HL-60 (cell line): ENCODE measurements around the gene SHLD1.
"Not testable (repeated sequence)": the region's sequence is repeated elsewhere in the genome, so short reads cannot be mapped to it uniquely, and the experiment has no call there.

Experiments used
- GABPA ChIP-seq: IDR thresholded peaks from 2 replicates; pipeline ENCODE4 v1.6.1; 2012; ENCODE audit warnings: low read depth
- POLR2AphosphoS5 ChIP-seq: IDR thresholded peaks from 2 replicates; pipeline ENCODE4 v1.6.1; 2012; ENCODE audit warnings: low read depth
- TF ChIP-seq, protein P1 (sequence below): IDR thresholded peaks from one replicate; pipeline ENCODE4 v1.5.1; 2011; ENCODE audit warnings: low read length, control low read depth, inconsistent platforms; ENCODE audit not compliant: insufficient read depth
- TF ChIP-seq, protein P2 (sequence below): IDR thresholded peaks from 2 replicates; pipeline ENCODE4 v1.6.1; 2012; ENCODE audit warnings: low read depth; ENCODE audit not compliant: insufficient replicate concordance

DNA sequence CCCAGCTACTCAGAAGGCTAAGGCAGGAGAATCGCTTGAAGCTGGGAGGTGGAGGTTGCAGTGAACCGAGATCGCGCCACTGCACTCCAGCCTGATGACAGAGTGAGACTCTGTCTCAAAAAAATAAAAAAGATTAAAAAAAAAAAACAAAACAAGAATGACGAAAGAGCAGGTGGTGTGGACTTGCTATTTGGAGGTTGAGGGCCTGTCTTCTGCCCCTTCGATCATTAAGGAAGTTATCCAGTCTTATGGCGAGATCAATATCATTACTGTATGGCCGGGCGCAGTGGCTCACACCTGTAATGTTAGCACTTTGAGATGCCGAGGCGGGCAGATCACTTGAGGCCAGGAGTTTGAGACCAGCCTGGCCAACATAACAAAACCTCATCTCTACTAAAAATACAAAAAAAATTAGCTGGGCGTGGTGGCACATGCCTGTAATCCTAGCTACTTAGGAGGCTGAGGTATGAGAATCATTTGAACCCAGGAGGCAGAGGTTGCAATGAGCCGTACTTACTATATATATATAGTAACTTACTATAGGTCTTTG is 53.6 kb downstream of the SHLD1 start:
- TF ChIP-seq POLR2AphosphoS5, GABPA: not testable (repeated sequence)
- TF ChIP-seq, protein P1, sequence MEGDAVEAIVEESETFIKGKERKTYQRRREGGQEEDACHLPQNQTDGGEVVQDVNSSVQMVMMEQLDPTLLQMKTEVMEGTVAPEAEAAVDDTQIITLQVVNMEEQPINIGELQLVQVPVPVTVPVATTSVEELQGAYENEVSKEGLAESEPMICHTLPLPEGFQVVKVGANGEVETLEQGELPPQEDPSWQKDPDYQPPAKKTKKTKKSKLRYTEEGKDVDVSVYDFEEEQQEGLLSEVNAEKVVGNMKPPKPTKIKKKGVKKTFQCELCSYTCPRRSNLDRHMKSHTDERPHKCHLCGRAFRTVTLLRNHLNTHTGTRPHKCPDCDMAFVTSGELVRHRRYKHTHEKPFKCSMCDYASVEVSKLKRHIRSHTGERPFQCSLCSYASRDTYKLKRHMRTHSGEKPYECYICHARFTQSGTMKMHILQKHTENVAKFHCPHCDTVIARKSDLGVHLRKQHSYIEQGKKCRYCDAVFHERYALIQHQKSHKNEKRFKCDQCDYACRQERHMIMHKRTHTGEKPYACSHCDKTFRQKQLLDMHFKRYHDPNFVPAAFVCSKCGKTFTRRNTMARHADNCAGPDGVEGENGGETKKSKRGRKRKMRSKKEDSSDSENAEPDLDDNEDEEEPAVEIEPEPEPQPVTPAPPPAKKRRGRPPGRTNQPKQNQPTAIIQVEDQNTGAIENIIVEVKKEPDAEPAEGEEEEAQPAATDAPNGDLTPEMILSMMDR = not testable (repeated sequence)
- TF ChIP-seq, protein P2, sequence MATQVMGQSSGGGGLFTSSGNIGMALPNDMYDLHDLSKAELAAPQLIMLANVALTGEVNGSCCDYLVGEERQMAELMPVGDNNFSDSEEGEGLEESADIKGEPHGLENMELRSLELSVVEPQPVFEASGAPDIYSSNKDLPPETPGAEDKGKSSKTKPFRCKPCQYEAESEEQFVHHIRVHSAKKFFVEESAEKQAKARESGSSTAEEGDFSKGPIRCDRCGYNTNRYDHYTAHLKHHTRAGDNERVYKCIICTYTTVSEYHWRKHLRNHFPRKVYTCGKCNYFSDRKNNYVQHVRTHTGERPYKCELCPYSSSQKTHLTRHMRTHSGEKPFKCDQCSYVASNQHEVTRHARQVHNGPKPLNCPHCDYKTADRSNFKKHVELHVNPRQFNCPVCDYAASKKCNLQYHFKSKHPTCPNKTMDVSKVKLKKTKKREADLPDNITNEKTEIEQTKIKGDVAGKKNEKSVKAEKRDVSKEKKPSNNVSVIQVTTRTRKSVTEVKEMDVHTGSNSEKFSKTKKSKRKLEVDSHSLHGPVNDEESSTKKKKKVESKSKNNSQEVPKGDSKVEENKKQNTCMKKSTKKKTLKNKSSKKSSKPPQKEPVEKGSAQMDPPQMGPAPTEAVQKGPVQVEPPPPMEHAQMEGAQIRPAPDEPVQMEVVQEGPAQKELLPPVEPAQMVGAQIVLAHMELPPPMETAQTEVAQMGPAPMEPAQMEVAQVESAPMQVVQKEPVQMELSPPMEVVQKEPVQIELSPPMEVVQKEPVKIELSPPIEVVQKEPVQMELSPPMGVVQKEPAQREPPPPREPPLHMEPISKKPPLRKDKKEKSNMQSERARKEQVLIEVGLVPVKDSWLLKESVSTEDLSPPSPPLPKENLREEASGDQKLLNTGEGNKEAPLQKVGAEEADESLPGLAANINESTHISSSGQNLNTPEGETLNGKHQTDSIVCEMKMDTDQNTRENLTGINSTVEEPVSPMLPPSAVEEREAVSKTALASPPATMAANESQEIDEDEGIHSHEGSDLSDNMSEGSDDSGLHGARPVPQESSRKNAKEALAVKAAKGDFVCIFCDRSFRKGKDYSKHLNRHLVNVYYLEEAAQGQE = not testable (repeated sequence)
